GM12865 (cell line): Measurements from ENCODE around the gene MAK.
"Not testable (repeated sequence)": the region's sequence is repeated elsewhere in the genome, so short reads cannot be mapped to it uniquely, and the experiment has no call there.

Source experiments
- DNase-seq: peaks from one replicate; pipeline ENCODE4 v3.0.0; 2010; ENCODE audit warnings: low read depth
- H3K4me3 ChIP-seq: 2 replicates; pipeline ENCODE4 v1.5.1; 2011; ENCODE audit warnings: mild to moderate bottlenecking, low read depth, low read length, control low read depth
- TF ChIP-seq, protein P1 (sequence below): IDR thresholded peaks from 2 replicates; pipeline ENCODE4 v1.5.1; 2011; ENCODE audit warnings: low read length, control low read depth, low read depth, inconsistent platforms; ENCODE audit not compliant: insufficient read depth; ENCODE audit errors: missing control alignments

The MAK gene

DNA sequence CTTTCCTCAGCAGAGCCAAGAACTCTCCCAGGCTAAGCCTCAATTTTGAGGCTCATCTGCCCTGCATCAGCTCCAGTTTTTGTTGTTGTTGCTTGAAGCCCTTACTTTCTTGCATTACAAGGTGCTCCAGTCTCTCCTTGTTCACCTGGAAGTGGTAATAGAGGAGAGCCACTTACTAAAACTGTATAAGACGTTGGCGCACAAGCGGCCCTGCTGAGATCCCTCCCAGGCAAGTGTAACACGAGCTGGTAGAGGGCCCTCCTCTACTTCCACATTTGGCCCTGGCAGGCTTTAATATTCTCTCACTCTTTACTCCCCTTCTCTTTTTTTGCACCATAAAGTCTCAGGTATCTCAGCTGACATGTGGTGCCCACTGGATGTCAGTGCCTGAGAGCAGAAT, 24.0 kb upstream of the MAK start:
- TF ChIP-seq, protein P1, sequence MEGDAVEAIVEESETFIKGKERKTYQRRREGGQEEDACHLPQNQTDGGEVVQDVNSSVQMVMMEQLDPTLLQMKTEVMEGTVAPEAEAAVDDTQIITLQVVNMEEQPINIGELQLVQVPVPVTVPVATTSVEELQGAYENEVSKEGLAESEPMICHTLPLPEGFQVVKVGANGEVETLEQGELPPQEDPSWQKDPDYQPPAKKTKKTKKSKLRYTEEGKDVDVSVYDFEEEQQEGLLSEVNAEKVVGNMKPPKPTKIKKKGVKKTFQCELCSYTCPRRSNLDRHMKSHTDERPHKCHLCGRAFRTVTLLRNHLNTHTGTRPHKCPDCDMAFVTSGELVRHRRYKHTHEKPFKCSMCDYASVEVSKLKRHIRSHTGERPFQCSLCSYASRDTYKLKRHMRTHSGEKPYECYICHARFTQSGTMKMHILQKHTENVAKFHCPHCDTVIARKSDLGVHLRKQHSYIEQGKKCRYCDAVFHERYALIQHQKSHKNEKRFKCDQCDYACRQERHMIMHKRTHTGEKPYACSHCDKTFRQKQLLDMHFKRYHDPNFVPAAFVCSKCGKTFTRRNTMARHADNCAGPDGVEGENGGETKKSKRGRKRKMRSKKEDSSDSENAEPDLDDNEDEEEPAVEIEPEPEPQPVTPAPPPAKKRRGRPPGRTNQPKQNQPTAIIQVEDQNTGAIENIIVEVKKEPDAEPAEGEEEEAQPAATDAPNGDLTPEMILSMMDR: no peak
- no peak for DNase-seq
- no peak overlapping the region for H3K4me3 ChIP-seq

GRCh38 chr6:10861086-10861485, 22.7 kb upstream of the MAK start:
- TF ChIP-seq, protein P1: no peak
- DNase-seq: no peak

GRCh38 chr6:10857259-10857658, 18.9 kb upstream of the MAK start:
- no peak for DNase-seq
- TF ChIP-seq, protein P1: no peak
- H3K4me3 ChIP-seq: no peak overlapping the region

More at GRCh38 chr6:10861086-10861485, 22.7 kb upstream of the MAK start:
- no peak overlapping the region for H3K4me3 ChIP-seq

GRCh38 chr6:10854922-10855632, 16.7 kb upstream of the MAK start:
- H3K4me3 ChIP-seq: no peak overlapping the region
- DNase-seq: no peak
- TF ChIP-seq, protein P1: no peak

GRCh38 chr6:10853849-10854300, 15.5 kb upstream of the MAK start:
- H3K4me3 ChIP-seq, DNase-seq: not testable (repeated sequence)

GRCh38 chr6:10852361-10852960, 14.1 kb upstream of the MAK start:
- DNase-seq: no peak
- no peak overlapping the region for H3K4me3 ChIP-seq
- TF ChIP-seq, protein P1: no peak

- TF ChIP-seq, protein P1: no peak
Measured at GRCh38 chr6:10850728-10851127, 12.4 kb upstream of the MAK start.

More at GRCh38 chr6:10850728-10851127, 12.4 kb upstream of the MAK start:
- H3K4me3 ChIP-seq: no peak overlapping the region
- DNase-seq: no peak
